Prostate gland (tissue), 2 donors: ENCODE measurements around the gene CLRN1. TPM values are rescaled to one million over a fixed set of nuclear protein-coding genes. Genes with fewer than 3 reads are reported as not detected.

Experiments
- DNase-seq: peaks from one replicate; pipeline ENCODE4 v3.0.0-alpha.2; 2019; ENCODE audit warnings: low spot score
- H3K27ac ChIP-seq, 2 donors: fragments of 200-600 bp; sonication (generic); 2 replicates each; pipeline ENCODE4 v1.5.1; 2017 to 2019
- H3K27me3 ChIP-seq: fragments of 200-600 bp; sonication (generic); replicated peaks from 2 replicates; pipeline ENCODE4 v1.5.1; 2019; ENCODE audit not compliant: insufficient read depth
- H3K36me3 ChIP-seq, 2 donors: fragments of 200-600 bp; sonication (generic); 1 replicate in 1 of 2; 2 replicates in 1 of 2; pipeline versions ENCODE4 v1.5.1 to v1.8.1; 2017 to 2019
- H3K4me1 ChIP-seq: fragments of 200-600 bp; sonication (generic); replicated peaks from 2 replicates; pipeline ENCODE4 v1.5.1; 2019
- H3K4me3 ChIP-seq, 2 donors: fragments of 200-600 bp; sonication (generic); 2 replicates each; pipeline ENCODE4 v1.5.1; 2017 to 2019
- H3K9me3 ChIP-seq: fragments of 200-600 bp; sonication (generic); 2 replicates; pipeline ENCODE4 v1.5.1; 2017
- POLR2A ChIP-seq: fragments of 450-650 bp; IDR thresholded peaks from one replicate; pipeline ENCODE4 v1.6.1; 2016; ENCODE audit warnings: antibody characterized with exemption, mild to moderate bottlenecking
- POLR2AphosphoS5 ChIP-seq: sonication (generic); formaldehyde crosslinking; IDR thresholded peaks from one replicate; pipeline ENCODE4 v1.6.1; 2017; ENCODE audit warnings: antibody characterized with exemption
- WGBS: methylation state at CpG from one replicate; pipeline ENCODE4 v1.1.5; 2018; 5-methylcytosine and 5-hydroxymethylcytosine counted together
- intact Hi-C: fragments of 100-400 bp; cut with DNase I; formaldehyde crosslinking; loops from one replicate; pipeline ENCODE4 v1.14.2; 2022
- total RNA-seq, 2 donors: library from RNA; depleted of rRNA; stranded (reverse); fragments of >200 nt; gene quantifications; one replicate each; pipeline ENCODE4 v1.1.0, GENCODE V29; 2016
- TF ChIP-seq, protein P1 (sequence below), 4 experiments: fragments of 200-600 bp in 2 of 4; fragments of 450-650 bp in 2 of 4; sonication (generic) in 2 of 4; IDR thresholded peaks; 1 replicate in 3 of 4; 2 replicates in 1 of 4; pipeline ENCODE4 v1.5.1; 2016 to 2019; ENCODE audit warnings: antibody characterized with exemption in 4 of 4, mild to moderate bottlenecking in 2 of 4, moderate library complexity in 2 of 4

The CLRN1 gene
- total RNA-seq: under 1 TPM in 1 of 2 donors, not detected in 1; 0.23 TPM

- WGBS: 40% methylated on average over 18 of the region's 18 CpGs
- no peak for DNase-seq
- Histone ChIP-seq H3K27me3 (no peaks in the 10 kb centered on the region), H3K27ac (no peak within 1 kb of the TSS), H3K36me3 (no peaks in the 10 kb centered on the region), H3K4me1 (no peaks in the 10 kb centered on the region), H3K9me3 (no peaks in the 10 kb centered on the region), H3K4me3 (no peak within 1 kb of the TSS)
- intact Hi-C loops: no loop called here
- TF ChIP-seq, protein P1, sequence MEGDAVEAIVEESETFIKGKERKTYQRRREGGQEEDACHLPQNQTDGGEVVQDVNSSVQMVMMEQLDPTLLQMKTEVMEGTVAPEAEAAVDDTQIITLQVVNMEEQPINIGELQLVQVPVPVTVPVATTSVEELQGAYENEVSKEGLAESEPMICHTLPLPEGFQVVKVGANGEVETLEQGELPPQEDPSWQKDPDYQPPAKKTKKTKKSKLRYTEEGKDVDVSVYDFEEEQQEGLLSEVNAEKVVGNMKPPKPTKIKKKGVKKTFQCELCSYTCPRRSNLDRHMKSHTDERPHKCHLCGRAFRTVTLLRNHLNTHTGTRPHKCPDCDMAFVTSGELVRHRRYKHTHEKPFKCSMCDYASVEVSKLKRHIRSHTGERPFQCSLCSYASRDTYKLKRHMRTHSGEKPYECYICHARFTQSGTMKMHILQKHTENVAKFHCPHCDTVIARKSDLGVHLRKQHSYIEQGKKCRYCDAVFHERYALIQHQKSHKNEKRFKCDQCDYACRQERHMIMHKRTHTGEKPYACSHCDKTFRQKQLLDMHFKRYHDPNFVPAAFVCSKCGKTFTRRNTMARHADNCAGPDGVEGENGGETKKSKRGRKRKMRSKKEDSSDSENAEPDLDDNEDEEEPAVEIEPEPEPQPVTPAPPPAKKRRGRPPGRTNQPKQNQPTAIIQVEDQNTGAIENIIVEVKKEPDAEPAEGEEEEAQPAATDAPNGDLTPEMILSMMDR (IDR thresholded peaks at IDR 0.05): no peak
- TF ChIP-seq POLR2A (no peak), POLR2AphosphoS5 (no peak)
Measured at GRCh38 chr3:150972366-150973071, at the start of gene CLRN1. TSS of gene CLRN1 (minus strand) at chr3:150972727. CDS start at chr3:150972708, 19 bp downstream.

DNA sequence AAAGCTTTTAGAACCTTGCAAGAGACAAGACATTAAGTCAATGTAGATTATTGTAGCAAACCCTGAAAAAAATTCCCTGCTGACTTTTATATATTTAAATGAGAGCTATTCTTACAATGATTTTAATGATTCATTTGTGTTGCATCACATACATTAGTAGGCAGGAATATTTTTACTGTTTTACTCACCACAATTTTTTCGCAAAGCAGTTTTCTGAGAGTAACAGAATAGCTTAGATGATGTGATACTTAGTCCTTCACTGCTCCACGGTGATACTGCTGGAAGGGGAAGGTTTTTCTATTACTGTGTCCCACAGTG, 43.9 kb upstream of the CLRN1 start:
- no peak overlapping the region for H3K27ac ChIP-seq
- 76% methylated on average over 2 of the region's 2 CpGs for WGBS
- DNase-seq: no peak
- intact Hi-C loops: no loop called here
- no peaks in the 10 kb centered on the region for H3K27me3 ChIP-seq
- H3K4me1 ChIP-seq: no peaks in the 10 kb centered on the region
- TF ChIP-seq POLR2A: no peak
- no peak for TF ChIP-seq POLR2AphosphoS5
- TF ChIP-seq, protein P1 (IDR thresholded peaks at IDR 0.05): no peak
- H3K36me3 ChIP-seq: no peaks in the 10 kb centered on the region
- H3K4me3 ChIP-seq: no peak overlapping the region
- H3K9me3 ChIP-seq: no peaks in the 10 kb centered on the region

GRCh38 chr3:151015767-151016477, 43.4 kb upstream of the CLRN1 start:
- H3K9me3 ChIP-seq: no peaks in the 10 kb centered on the region
- H3K27ac ChIP-seq: no peak overlapping the region
- H3K27me3 ChIP-seq: no peaks in the 10 kb centered on the region
- no peaks in the 10 kb centered on the region for H3K36me3 ChIP-seq
- TF ChIP-seq POLR2AphosphoS5: no peak
- TF ChIP-seq, protein P1 (IDR thresholded peaks at IDR 0.05): no peak
- TF ChIP-seq POLR2A: no peak
- no peaks in the 10 kb centered on the region for H3K4me1 ChIP-seq
- H3K4me3 ChIP-seq: no peak overlapping the region
- no peak for DNase-seq
- intact Hi-C loops: no loop called here
- 33% methylated on average over 3 of the region's 3 CpGs for WGBS

DNA sequence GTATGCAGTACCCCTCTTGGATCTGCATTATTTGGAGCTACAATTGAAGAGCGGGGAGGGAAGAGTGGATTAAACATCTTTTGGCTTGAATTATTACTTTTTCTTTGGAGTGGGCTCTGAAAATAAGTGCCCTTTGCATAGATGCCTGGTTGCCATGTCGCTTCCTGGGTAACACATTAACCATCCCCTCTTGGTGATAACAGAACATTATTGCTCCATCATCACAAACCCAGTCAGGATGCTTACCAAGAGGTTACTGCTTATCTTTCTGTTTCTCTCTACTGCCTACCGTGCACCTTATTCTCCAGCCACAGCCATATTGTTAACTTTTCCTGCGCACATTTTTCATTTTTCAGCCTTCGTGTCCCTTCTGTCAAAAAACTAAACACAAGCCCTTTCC, 42.7 kb upstream of the CLRN1 start:
- H3K36me3 ChIP-seq: no peaks in the 10 kb centered on the region
- H3K27me3 ChIP-seq: no peaks in the 10 kb centered on the region
- no peak for DNase-seq
- H3K27ac ChIP-seq: no peak overlapping the region
- intact Hi-C loops: no loop called here
- no peak overlapping the region for H3K4me3 ChIP-seq
- no peak for TF ChIP-seq POLR2A
- H3K4me1 ChIP-seq: no peaks in the 10 kb centered on the region
- 75% methylated on average over 5 of the region's 5 CpGs for WGBS
- no peaks in the 10 kb centered on the region for H3K9me3 ChIP-seq

DNA sequence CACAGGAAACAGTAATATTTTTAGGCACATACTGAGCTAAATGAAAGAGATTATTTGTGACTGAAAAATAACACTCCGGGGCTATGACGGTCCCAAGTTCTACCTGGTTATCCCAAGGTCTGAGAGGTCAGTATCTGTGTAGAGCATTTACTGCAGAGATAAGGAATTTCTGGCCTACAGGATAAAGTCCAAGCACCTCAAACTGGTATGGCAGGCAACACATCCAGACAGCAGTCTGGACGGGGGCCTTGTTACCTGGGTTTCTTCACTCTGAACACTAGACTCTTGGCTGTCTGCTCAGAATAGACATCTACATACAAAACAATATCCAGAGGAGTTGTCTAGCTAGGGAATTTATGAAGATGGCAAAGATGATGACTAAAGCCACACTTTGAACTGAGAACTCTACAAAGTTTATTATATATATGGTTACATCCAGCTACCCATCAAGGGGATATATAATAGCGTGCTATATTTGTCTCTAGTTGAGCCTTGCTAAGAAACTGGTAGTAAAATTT, 42.0 kb upstream of the CLRN1 start:
- no peaks in the 10 kb centered on the region for H3K36me3 ChIP-seq
- H3K4me1 ChIP-seq: no peaks in the 10 kb centered on the region
- H3K27ac ChIP-seq: no peak overlapping the region
- no peak overlapping the region for H3K4me3 ChIP-seq
- intact Hi-C loops: no loop called here
- TF ChIP-seq, protein P1 (IDR thresholded peaks at IDR 0.05): no peak
- TF ChIP-seq POLR2A (no peak), POLR2AphosphoS5 (no peak)
- no peak for DNase-seq
- WGBS: 62% methylated on average over 4 of the region's 4 CpGs
- no peaks in the 10 kb centered on the region for H3K27me3 ChIP-seq
- no peaks in the 10 kb centered on the region for H3K9me3 ChIP-seq
